Ramos (cell line): Measurements from ENCODE around the gene FAM13A.
"Not testable (repeated sequence)": the region's sequence is repeated elsewhere in the genome, so short reads cannot be mapped to it uniquely, and the experiment has no call there.

Source experiments
- in situ Hi-C: fragments of 300-500 bp; cut with MboI; formaldehyde crosslinking; loops from one replicate; pipeline ENCODE4 v1.14.3; 2022; ENCODE audit warnings: low sequenced_read_pairs; ENCODE audit not compliant: unreplicated experiment

The FAM13A gene

DNA sequence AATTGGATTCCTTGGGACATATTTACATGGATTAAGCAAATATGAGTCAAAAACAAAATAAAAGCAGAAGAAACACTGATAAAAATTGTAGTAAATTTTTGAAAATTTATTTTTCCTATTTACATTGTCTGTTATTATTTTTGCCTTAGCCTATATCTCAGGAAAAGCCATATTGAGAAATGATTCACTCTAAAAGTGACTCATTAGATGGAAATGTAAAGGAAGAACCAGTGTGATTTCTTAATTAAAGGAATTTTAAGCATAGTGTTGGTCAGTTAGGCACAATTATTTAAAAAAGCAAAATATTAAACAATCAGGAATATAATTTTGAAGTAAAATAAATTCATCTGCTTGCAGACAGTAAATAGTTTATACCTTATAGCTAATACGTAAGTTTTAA lies 191.9 kb downstream of the FAM13A start:
- in situ Hi-C loops = no loop called here

GRCh38 chr4:88860586-88860985 lies 196.4 kb downstream of the FAM13A start:
- in situ Hi-C loops = no loop called here

DNA sequence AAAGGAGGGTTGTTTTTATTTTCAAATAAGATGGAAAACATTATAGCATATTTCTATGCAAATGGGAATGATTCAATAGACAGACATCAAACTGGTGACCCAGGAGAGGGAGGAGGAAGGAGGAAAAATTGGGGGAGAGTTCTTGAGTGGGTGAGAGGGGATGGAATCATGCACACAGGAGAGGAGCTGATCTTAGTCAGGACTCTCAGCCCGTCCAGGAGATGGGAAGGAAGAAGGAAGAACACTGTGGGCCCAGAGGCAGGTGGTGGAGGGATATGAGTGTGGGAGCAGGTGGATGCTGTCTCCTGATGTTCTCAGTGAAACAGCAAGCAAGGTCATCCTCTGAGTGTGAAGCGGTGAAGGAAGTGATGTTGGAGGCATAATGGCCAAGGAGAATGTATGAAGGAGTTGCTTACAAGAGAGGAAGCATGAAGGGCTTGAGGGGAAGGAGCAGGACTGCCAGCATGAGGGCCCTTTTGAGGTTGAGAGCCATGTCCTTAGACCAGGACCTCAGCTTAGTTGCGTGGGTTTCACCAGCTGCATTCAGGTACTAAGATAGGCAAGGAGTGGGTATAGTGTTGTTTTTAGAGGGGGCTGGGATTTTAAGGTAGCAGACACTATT lies 197.7 kb downstream of the FAM13A start:
- in situ Hi-C loops = no loop called here

- in situ Hi-C loops = no loop called here
These were observed 198.2 kb downstream of the FAM13A start for GRCh38 chr4:88858752-88859151.

- in situ Hi-C loops = no loop called here
These were observed 199.4 kb downstream of the FAM13A start for GRCh38 chr4:88857588-88857987.

DNA sequence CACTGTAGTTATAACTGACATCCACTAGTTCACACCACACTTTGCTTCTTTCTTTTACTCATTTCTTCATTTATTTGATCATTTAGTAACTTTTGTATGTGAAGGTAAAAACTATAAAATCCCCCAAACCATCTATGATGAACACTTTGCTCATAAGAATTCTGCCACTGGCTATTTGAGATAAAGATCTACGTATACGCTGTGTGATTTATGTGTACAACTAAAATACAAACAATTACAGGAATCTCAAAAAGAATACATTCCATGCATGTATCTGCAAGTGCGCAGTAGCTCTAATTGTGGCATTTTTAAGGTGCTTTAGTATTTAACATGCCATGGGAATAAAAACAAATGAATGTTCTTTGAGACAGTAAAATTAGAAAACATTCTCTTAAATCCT lies 202.5 kb downstream of the FAM13A start:
- in situ Hi-C loops = no loop called here

GRCh38 chr4:88853583-88853982 lies 203.4 kb downstream of the FAM13A start:
- in situ Hi-C loops = not testable (repeated sequence)

GRCh38 chr4:88846206-88846790 lies 210.7 kb downstream of the FAM13A start:
- in situ Hi-C loops = no loop called here

DNA sequence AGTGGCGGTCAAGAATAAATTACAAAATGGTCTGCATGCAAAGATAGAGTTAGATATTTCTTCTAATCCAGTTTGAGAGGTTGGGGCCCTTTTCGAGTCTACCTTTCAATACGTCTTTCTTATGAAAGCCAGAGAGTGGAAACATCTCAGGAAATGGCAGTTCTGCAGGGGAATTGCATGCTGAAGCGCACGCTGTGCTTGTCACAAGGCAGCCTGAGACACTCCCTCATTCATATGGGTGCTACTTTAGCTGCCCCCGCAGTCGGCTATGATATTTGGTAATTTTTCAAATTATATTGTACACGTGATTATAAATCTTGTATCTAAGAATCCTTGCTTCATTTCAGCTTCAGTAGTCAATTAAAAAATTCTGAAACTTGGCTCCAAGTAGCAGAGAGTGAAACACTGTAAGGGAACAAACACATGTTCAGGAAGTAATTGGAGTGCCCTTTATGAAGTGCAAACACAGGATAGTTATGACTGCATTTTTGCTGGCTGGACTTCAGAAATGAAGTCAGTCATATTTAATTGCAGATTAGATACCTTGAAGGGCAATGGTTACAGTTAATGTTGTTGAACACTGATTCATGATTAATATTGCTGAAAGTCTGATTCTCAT lies 213.8 kb downstream of the FAM13A start:
- in situ Hi-C loops = no loop called here

- in situ Hi-C loops = no loop called here
These were observed 215.3 kb downstream of the FAM13A start for GRCh38 chr4:88841635-88842034.

- in situ Hi-C loops = no loop called here
These were observed 220.8 kb downstream of the FAM13A start for GRCh38 chr4:88836216-88836615.

DNA sequence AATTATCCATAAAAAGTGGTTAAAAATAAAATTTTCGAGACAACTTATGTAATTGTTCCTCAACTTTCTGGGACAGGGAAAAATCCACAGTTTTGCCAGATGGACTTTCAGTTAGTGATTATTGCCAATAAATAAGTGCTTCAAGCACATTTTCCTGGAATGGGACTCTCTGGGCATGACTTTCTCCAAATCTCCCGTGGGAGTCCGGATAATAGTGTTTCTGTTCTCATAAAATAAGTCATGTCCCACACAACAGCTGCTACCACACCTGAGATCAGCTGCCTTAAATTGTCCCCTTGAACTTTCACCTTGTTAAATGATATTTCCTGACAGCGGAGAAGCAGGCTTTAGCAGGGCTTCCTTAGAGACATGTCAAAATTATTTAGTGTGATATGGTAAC lies 226.0 kb downstream of the FAM13A start:
- in situ Hi-C loops = no loop called here

- in situ Hi-C loops = no loop called here
These were observed 226.4 kb downstream of the FAM13A start for GRCh38 chr4:88830598-88830997.

DNA sequence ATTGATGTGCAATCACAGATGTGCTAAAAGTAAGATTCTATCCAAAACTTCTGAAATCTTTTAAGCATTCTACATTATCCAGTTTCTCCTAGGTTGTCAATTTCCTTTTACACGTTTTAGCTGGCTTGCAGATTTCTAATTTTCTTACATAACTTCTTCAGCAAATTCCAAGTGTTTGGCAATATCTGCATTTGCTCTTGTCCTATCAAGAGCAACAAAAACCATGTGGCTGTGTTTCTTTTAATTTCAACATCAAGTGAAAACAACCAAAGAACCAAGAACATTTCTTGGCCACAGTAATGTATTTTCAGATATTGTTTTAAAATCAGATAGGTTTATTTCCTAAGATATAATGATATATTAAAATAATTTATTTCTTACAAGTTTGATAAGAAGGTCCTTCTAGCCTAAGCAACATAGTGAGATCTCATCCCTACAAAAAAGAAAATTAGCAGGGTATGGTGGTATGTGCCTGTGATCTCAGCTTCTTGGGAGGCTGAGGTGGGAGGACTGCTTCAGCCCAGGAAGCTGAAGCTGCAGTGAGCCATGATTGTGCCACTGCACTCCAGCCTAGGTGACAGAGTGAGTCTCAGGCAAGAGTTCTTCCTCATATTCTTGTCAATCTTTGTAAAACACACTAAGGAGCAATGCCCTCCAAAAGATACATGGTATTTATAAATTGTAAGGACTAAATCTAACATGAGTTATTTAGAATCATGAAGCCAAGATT lies 228.0 kb downstream of the FAM13A start:
- in situ Hi-C loops = no loop called here

DNA sequence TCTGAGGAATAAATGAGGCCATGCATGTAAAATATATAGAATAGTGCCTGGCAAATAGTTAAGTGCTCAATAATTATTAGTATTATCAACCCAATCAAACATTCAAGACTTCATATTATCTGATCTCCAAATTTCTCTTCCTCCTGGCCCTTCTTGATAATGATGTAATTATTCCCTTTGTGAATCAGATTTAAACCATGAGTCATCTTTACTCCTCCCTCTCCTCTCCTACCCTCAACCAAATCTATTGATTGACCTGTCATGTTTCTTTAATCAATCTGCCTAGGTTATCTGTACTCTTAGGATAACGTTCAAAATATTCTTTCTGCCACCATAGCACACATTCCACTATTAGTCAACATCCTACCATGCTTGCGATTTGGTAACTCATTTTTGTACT lies 229.5 kb downstream of the FAM13A start:
- in situ Hi-C loops = no loop called here

GRCh38 chr4:88826771-88827170 lies 230.2 kb downstream of the FAM13A start:
- in situ Hi-C loops = no loop called here

DNA sequence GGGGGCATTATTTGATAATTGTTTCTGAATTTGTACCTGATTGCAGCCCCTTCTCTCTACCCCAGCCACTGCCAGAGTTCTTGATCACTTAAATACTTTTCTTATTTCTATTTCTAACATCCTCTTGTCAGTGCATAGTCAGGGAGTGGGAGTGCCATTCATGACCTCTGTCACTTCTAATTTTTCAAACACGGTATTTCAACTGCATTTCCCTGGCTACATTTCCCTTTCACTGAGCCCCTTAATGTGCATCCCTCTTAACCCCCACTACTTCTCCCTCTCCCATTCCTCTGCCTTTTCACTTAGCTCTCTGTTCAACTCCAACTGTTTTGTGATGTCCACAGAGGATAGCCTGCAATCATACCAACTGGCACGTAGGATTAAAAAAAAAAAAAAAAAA lies 231.1 kb downstream of the FAM13A start:
- in situ Hi-C loops = no loop called here

- in situ Hi-C loops = no loop called here
These were observed 233.7 kb downstream of the FAM13A start for GRCh38 chr4:88823058-88823919.

DNA sequence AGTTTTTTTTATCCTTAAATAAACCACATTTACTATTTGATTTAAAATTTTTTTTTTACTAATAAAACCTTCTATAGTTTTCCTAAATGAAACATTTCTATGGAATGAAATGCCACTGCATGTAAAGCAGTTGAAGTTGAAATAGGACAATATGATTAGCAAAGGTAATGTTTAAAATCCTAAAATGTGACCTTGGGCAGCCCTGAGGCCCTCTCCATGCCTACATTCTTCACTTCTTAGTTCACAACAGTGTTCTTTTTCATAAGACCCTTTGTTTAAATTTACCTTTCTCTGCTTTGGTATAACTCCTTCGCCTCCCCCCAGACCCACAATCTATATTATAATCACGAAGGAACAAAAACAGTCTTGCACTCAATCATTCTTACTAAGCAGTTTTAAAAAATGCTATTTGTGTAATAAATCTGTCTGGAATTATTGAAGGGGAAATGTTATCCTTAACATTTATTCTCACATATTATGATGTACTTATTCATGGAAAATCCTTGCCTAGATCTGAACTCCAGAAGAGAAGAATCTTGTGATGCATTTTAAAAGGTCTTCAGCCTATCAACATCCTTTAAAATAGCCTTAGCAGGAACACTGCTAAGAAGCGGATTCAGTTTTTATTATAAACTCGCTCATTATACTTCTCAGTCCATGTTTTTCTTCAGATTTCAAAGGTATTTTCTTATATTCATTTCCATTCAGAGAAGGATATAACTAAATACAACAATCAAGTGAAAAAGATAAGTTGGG lies 234.8 kb downstream of the FAM13A start:
- in situ Hi-C loops = no loop called here

GRCh38 chr4:88821522-88821921 lies 235.5 kb downstream of the FAM13A start:
- in situ Hi-C loops = no loop called here
